Measurements from ENCODE around the gene TTC16. TPM values are rescaled to one million over a fixed set of nuclear protein-coding genes. Genes with fewer than 3 reads are reported as not detected.

Gene TTC16
- total RNA-seq, 1 experiment from 2014 or later, result not detected

DNA sequence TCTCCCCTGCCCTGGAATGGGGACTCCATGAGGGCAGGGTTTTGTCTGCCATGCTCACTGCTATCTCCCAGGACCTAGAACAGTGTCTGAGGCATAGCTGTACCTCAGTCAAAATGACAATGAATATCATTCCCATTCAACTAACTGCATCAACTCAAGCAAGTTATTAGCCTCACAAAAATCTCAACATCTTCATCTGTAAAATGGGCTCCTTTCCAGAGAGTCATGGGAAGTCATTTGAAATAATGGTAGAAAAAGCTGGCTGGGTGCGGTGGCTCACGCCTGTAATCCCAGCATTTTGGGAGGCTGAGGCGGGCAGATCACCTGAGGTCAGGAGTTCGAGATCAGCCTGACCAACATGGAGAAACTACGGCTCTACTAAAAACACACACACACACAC, 53.2 kb downstream of the TTC16 start:
- no peak overlapping the region for H2BK5ac ChIP-seq (ENCODE audit: insufficient read length, low read length)
- H3K23me2 ChIP-seq (ENCODE audit: insufficient read length, low read depth, low read length, poor library complexity, severe bottlenecking), result peaks cover 6% of the 10 kb centered on the region
- no peaks in the 10 kb centered on the region for H3K79me2 ChIP-seq (ENCODE audit: insufficient read depth, low read length)
- peaks cover 7% of the 10 kb centered on the region for H3K27me3 Mint-ChIP-seq (ENCODE audit: low read depth)
- DNase-seq, result no peak
- H3K79me1 ChIP-seq (ENCODE audit: insufficient read depth, low read depth, low read length, poor library complexity, severe bottlenecking), result no peaks in the 10 kb centered on the region
- no peak overlapping the region for H3K9ac ChIP-seq (ENCODE audit: extremely low read depth, insufficient read length, low read length)
- no peak overlapping the region for H3K23ac ChIP-seq (ENCODE audit: insufficient read length, low read depth, low read length)
- H2AFZ ChIP-seq (ENCODE audit: low read length), result no peak overlapping the region
- no peak overlapping the region for H3K27ac ChIP-seq (ENCODE audit: insufficient read length, low read depth, low read length)
- H3K36me3 Mint-ChIP-seq (ENCODE audit: insufficient read depth in 1 of 3, low read depth in 3 of 3), result no peaks in the 10 kb centered on the region
- H3K4me3 Mint-ChIP-seq, result peak overlapping the region in 1 of 2 experiments; percentile 0; a peak in 2 of 5 replicates
- no peak overlapping the region for H4K91ac ChIP-seq (ENCODE audit: insufficient read length, low read depth, low read length)
- H2AK5ac ChIP-seq (ENCODE audit: insufficient read length, low read length), result no peak overlapping the region
- WGBS (ENCODE audit: extremely low coverage, insufficient read length, low lambda C conversion rate), result no CpG with 5 or more reads among the region's 5 CpGs
- TF ChIP-seq, protein P1, sequence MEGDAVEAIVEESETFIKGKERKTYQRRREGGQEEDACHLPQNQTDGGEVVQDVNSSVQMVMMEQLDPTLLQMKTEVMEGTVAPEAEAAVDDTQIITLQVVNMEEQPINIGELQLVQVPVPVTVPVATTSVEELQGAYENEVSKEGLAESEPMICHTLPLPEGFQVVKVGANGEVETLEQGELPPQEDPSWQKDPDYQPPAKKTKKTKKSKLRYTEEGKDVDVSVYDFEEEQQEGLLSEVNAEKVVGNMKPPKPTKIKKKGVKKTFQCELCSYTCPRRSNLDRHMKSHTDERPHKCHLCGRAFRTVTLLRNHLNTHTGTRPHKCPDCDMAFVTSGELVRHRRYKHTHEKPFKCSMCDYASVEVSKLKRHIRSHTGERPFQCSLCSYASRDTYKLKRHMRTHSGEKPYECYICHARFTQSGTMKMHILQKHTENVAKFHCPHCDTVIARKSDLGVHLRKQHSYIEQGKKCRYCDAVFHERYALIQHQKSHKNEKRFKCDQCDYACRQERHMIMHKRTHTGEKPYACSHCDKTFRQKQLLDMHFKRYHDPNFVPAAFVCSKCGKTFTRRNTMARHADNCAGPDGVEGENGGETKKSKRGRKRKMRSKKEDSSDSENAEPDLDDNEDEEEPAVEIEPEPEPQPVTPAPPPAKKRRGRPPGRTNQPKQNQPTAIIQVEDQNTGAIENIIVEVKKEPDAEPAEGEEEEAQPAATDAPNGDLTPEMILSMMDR (conservative IDR thresholded peaks at IDR 0.05), result no peak
- H4K20me1 ChIP-seq (ENCODE audit: control insufficient read depth, insufficient read depth, insufficient read length), result no peaks in the 10 kb centered on the region
- no peak overlapping the region for H4K5ac ChIP-seq (ENCODE audit: insufficient read length, low read depth, low read length)
- no peaks in the 10 kb centered on the region; a peak in 1 of 5 replicates for H3K9me3 Mint-ChIP-seq
- no peak overlapping the region for H3K4ac ChIP-seq (ENCODE audit: low read depth, low read length)
- H3T11ph ChIP-seq (ENCODE audit: low read length), result no peak overlapping the region
- H3K4me1 ChIP-seq (ENCODE audit: insufficient read depth, low read length), result peaks cover 8% of the 10 kb centered on the region
- no peak overlapping the region for H2BK15ac ChIP-seq (ENCODE audit: low read depth, low read length)
- peaks cover 33 to 39% of the 10 kb centered on the region in 2 experiments for H3K4me1 Mint-ChIP-seq
- no peak overlapping the region for H3K18ac ChIP-seq (ENCODE audit: insufficient read length, low read depth, low read length)
- H3K27ac Mint-ChIP-seq, result 0 out of 7 replicates have a peak overlapping the region, but pooled peaks of 1 of the 3 experiments have one; percentile 6
- no peak overlapping the region for H2BK20ac ChIP-seq (ENCODE audit: low read depth, low read length, poor library complexity, severe bottlenecking)
- no peak overlapping the region for H3K14ac ChIP-seq (ENCODE audit: insufficient read depth, low read length)
- no peaks in the 10 kb centered on the region for H3K9me3 ChIP-seq (ENCODE audit: control insufficient read depth, low read depth, low read length)
- H3K4me2 ChIP-seq (ENCODE audit: insufficient read depth, insufficient read length, low read length), result no peak overlapping the region
- no peak overlapping the region for H3K56ac ChIP-seq (ENCODE audit: insufficient read length, low read depth, low read length)
- H2BK120ac ChIP-seq (ENCODE audit: low read depth, low read length, poor library complexity, severe bottlenecking), result no peak overlapping the region
- no peak overlapping the region for H2BK12ac ChIP-seq (ENCODE audit: insufficient read length, low read depth, low read length)
- H3K27me3 ChIP-seq (ENCODE audit: insufficient read depth, low read length), result no peaks in the 10 kb centered on the region
- H4K8ac ChIP-seq (replicated peaks; ENCODE audit: insufficient read length, low read depth, low read length), result no peak overlapping the region
